ENCODE data around the gene HDAC9.

GRCh38 chr7:18680576-18680975 lies 185.0 kb downstream of the HDAC9 start:
- TF ChIP-seq CTCF (IDR thresholded peaks at IDR 0.05; ENCODE audit: borderline replicate concordance, extremely low read depth, low read length, poor library complexity, severe bottlenecking) (no peak), EZH2 (IDR thresholded peaks at IDR 0.05; ENCODE audit: borderline replicate concordance, low read depth, low read length, severe bottlenecking) (no peak)

All from DND-41 (cell line).